B cell (primary cell): ENCODE measurements around the gene LIMS2.

Experiments
- EZH2 ChIP-seq: IDR thresholded peaks from 2 replicates; pipeline ENCODE4 v1.6.1; 2012; ENCODE audit warnings: borderline replicate concordance, low read depth, mild to moderate bottlenecking, moderate library complexity, low read length; ENCODE audit not compliant: insufficient read depth, poor library complexity, severe bottlenecking
- TF ChIP-seq, protein P1 (sequence below): fragments of 200-600 bp; IDR thresholded peaks from one replicate; pipeline ENCODE4 v1.8.0; 2022; ENCODE audit warnings: antibody characterized with exemption, mild to moderate bottlenecking

DNA sequence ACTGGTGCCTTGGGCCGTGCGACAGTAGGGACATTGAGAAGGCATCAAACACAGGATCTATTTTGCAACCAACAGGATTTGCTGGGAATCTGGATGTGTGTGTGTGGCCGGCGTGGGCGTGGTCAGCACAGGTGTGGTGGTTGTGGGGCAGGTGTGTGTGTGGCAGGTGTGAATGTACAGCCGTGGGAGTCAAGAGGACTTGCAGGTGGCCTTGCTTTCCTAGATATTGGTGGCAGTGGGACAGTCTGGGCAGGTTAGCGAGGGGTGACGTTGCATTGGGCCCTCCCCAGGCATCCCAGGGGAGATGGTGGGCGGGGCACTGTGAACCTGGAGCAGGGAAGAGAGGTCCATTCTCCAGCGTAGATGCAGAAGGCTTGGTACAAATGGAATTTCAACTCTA lies 3.2 kb upstream of the LIMS2 start:
- no peak for TF ChIP-seq EZH2
- TF ChIP-seq, protein P1, sequence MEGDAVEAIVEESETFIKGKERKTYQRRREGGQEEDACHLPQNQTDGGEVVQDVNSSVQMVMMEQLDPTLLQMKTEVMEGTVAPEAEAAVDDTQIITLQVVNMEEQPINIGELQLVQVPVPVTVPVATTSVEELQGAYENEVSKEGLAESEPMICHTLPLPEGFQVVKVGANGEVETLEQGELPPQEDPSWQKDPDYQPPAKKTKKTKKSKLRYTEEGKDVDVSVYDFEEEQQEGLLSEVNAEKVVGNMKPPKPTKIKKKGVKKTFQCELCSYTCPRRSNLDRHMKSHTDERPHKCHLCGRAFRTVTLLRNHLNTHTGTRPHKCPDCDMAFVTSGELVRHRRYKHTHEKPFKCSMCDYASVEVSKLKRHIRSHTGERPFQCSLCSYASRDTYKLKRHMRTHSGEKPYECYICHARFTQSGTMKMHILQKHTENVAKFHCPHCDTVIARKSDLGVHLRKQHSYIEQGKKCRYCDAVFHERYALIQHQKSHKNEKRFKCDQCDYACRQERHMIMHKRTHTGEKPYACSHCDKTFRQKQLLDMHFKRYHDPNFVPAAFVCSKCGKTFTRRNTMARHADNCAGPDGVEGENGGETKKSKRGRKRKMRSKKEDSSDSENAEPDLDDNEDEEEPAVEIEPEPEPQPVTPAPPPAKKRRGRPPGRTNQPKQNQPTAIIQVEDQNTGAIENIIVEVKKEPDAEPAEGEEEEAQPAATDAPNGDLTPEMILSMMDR: no peak
